ENCODE results near the gene GPATCH4.
"Not testable (repeated sequence)": the region's sequence is repeated elsewhere in the genome, so short reads cannot be mapped to it uniquely, and the experiment has no call there.

The GPATCH4 gene

DNA sequence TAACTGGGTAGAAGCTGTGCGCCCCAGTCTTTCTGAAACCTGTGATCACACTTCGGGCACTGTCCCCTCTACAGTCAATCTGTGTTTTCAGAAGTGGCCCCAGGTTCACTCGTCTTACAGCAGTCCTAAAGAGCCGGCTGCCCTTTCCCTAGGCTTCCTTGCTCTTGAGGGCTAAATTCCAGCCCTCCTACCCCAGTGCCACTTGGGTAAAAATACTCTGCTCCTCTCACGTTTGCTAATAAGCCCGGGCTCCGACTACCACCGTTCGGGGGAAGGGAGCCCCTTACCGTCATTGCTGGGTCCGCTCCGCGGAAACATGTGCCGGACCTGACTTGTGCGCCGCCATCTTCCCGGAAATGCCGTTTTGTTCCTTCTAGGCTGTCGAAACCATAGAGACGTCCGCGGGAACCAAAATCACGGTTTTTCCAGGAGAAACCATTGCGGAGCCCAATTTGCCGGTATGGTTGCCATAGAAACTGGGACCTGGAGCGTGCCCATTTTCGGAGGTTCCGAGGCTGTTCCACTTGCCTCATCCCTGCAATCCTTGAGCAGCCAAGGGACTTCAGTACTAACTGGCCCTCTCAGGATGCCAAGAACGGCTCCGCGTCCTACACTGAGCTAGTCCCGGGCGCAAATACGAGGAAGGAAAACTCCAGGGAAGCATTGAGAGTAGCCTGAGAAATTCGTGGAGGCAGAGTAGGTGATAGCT lies at the start of gene GPATCH4:
TSS of gene GPATCH4 (minus strand) at position 358 of the 709 bp plus-strand sequence.
- DNase-seq (ENCODE audit: low read depth) = peak; percentile 93

DNA sequence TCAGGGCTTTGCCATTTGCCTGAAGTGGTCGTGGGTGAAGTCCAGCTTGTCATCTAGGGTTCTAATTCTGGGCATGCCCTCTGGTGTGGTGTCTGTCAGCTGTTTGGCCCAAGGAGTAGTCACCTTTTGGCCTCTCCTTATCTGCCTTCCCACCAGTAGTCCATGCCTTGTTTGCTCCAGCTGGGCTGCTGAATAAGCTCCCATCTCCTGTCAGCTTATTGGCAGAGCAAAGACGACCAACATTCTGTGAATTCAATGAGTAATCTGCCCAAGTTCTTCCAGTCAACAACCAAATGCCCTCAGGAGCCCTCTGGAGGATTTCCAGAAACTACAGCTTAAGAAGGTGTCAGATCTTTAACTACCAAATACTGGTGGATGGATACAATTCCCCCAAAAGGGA lies 47.7 kb upstream of the GPATCH4 start:
- no peak for DNase-seq (ENCODE audit: low read depth)

- DNase-seq (ENCODE audit: low read depth) = no peak
These were observed 47.2 kb upstream of the GPATCH4 start for GRCh38 chr1:156648496-156648895.

GRCh38 chr1:156647351-156647750 lies 46.1 kb upstream of the GPATCH4 start:
- DNase-seq (ENCODE audit: low read depth) = no peak

- DNase-seq (ENCODE audit: low read depth) = no peak
These were observed 45.5 kb upstream of the GPATCH4 start for GRCh38 chr1:156646738-156647211.

DNA sequence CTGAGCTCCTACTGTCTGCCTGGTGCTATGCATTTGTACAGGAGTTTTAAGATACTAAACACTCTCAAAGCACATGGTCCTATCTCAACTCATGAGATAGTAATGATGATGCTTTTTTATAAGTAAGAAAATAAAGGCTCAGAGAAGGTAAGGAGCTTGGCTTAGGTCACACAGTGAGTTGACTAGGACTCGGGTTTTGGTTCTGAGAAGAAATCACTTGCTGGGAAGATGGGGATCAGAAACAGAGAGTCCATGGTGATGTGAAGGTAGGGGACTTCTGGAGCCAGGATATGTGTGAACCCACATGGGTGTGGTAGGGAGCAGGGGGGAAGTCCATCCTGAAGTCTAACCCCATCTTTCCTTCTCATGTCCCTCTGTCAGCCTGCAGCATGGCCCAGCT lies 44.4 kb upstream of the GPATCH4 start:
- no peak for DNase-seq (ENCODE audit: low read depth)

DNA sequence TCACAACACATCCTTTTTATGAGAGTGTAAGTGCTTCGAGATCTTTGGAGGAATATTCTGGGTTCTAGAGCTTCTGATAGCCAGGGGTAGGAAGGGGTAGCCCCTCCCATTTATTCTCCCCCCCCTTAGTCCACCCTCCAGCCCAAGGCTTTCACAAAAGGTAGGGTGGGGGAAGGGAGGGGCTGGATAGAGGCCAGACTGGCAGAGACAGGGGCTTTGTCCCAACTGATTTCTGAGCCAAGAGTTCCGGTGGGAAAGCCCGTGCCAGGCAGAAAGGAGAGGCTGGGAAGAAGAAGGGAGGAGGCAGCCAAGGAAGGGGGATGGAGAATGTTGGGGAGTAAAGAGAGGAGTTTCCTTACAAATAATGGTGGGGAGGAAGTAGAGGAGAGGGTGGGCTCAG lies 43.8 kb upstream of the GPATCH4 start:
- no peak for DNase-seq (ENCODE audit: low read depth)

DNA sequence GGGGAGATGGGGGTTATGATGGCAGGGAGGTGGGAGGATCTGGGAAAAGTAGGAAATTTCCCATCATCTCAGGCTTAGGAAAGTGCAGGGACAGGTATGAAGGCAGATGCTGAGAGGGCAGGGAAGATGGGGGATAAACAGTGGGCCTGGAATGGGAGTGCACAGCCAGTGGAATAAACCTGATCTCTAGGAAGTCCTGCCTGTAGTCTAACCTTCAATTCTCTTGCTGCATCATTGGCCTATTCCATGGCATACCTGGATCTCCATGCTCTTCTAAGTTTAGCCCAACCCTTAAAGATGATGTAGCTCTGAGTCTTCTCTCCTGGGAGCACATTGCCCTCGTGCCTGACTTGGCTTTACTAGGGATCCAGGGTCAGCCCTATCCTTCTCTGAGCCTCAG lies 43.4 kb upstream of the GPATCH4 start:
- no peak for DNase-seq (ENCODE audit: low read depth)

- no peak for DNase-seq (ENCODE audit: low read depth)
These were observed 42.9 kb upstream of the GPATCH4 start for GRCh38 chr1:156644146-156644545.

GRCh38 chr1:156643778-156644092 lies 42.5 kb upstream of the GPATCH4 start:
- no peak for DNase-seq (ENCODE audit: low read depth)

DNA sequence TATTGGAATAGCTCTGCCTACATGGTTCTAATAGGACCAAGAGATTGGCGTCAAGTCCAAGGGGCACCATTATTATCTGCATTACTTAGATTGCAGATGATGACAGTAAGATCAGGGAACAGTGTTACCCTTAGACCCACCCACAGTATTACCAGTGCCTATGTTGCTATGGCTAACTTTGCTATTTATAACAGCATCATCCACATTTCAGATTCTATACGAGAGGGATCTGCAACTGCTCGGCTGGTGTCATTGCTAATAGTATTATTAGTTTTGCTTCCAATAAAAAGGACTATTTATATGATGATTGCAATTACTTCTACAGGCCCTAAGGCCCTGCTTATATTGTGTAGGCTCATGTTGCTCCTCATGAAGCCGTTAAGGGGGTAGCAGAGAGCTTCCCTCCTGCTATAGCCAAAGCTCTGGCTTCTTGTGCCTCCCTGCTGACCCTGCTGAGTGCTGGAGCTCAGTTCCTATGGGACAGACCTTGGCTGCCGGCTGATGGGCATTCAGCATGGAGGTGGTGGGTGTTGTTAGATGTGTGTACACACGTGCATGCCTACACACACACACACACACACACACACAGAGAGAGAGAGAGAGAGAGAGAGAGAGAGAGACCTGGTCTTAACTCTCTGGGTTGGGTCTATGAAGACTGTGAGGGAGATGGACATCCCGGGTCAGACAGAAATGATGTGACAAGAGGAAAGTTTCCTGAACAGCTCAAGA lies 41.9 kb upstream of the GPATCH4 start:
- no peak for DNase-seq (ENCODE audit: low read depth)

DNA sequence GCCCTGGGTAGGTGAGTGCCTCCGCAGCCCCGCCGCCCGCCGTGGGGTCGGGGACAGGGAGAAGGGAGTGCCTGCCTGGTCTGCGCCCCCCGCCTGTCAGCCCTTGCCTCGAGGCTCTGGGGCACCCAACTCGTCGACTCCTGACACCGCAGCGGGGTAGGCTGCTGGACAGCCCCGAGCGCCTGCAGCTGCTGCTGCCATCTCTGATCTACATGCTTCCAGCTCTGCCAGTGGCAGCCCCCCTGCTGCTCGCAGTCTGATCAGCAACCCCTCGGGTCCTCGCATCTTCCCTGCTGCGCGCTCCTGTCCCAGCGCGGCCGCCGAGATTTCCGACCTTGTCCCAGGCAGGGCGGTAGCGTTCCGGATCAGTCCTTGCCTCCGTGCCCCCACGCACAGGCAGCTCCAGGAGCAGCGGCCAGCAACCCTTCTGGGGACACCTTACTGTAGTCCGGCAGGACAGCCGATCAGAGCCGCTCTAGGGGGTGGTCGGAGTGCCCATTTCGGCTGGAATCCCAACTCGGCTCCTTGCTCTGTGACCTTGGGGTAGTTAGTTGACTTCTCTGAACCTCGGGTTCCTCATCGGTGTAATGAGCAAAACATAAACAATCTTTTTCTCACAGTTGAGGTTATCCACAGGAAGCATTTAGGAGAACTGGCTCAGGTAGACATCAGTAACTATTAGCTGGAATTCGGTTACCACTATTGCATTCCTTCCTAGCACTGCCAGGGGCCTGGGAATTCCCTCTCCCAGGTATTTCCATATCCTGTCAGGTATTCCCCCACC lies 41.2 kb upstream of the GPATCH4 start:
- DNase-seq (ENCODE audit: low read depth) = no peak

- DNase-seq (ENCODE audit: low read depth) = no peak
These were observed 40.5 kb upstream of the GPATCH4 start, which contains the start of gene BCAN for GRCh38 chr1:156641761-156642264. TSS of gene BCAN (plus strand) at chr1:156642117. CDS start at chr1:156646055, 3,938 bp downstream.

GRCh38 chr1:156640842-156641706 lies 39.8 kb upstream of the GPATCH4 start:
- no peak for DNase-seq (ENCODE audit: low read depth)

DNA sequence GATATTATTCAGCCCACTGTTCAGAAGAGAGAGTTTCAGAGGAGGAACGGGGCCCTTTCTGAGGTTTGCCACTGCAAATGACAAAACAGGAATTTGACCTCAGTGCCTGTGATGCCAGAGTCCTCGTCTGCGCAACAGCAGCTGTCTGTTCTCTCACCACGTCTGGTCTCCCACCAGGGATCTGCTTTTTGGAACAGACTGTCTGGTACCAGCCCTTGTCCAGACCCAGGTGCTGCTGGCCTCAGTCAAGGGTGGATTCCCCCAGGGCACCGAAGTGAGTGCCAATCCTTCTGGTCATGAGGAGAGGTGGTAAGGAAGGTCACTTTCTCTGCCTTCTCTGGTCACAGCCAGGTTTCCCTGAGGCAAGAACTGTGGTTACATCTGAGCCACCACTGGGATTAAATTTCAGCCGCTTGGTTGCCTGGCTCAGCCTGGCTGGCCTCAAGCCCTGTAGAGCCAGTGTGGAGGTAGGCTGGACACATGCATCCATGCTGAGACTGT lies 38.4 kb upstream of the GPATCH4 start:
- DNase-seq (ENCODE audit: low read depth) = no peak

GRCh38 chr1:156638189-156638985 lies 37.1 kb upstream of the GPATCH4 start:
- DNase-seq (ENCODE audit: low read depth) = no peak

- no peak for DNase-seq (ENCODE audit: low read depth)
These were observed 31.1 kb upstream of the GPATCH4 start for GRCh38 chr1:156632355-156632754.

- not testable (repeated sequence) for DNase-seq (ENCODE audit: low read depth)
These were observed 29.9 kb upstream of the GPATCH4 start for GRCh38 chr1:156631152-156631551.

DNA sequence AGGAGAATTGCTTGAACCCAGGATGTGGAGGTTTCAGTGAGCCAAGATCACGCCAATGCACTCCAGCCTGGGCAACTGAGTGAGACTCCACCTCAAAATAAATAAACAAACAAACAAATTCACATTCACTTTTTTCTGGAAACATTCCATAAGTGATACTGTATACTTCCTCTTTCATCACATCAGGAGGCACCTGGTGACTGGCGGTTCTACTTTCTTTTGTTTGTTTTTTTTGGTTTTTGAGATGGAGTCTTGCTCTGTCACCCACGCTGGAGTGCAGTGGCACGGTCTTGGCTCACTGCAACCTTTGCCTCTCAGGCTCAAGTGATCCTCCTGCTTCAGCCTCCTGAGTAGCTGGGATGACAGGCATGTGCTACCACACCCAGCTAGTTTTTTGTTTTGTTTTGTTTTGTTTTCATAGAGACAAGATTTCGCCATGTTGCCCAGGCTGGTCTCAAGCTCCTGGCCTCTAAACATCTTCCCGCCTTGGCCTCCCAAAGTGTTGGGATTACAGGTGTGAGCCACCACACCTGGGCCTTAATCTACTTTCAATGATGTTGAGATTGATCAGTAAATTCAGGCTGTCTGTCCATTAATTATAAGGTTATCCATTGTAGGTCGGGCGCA lies 28.7 kb upstream of the GPATCH4 start:
- DNase-seq (ENCODE audit: low read depth) = no peak

DNA sequence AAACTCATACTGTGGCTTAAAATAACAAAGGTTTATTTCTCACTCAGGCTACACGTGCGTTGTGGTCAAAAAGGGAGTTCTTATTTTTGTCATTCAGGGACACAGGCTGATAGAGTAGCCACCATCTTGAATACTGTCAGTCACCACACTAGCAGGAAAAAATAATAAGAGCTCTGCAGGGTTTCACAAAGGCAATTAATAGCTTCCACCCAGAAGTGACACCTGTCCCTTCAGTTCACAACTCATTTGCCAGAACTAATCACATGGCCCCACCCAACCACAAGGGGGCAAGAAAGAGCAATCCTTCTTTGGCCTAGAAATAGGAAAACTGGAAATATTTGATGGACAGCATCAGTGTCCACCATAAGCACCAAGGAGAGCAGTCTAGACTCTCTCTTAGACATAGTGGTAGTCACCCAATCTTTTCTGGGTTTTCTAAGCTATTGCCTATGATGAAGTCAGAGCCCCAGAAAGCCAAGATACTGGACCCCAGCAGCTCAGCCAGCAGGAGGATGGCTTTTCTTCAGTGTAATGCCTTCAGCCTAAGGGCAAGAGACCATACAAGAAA lies 26.1 kb upstream of the GPATCH4 start:
- DNase-seq (ENCODE audit: low read depth) = peak; percentile 28

Data from stromal cell of bone marrow (primary cell).